HG03103 (cell line): ENCODE results near the gene APOBEC2.
"Not testable (repeated sequence)": the region's sequence is repeated elsewhere in the genome, so short reads cannot be mapped to it uniquely, and the experiment has no call there.

Experiments used
- ATAC-seq: cut with Tn5 transposase; IDR thresholded peaks from one replicate; pipeline ENCODE4 v1.9.1; 2021; ENCODE audit warnings: low read depth; ENCODE audit not compliant: unreplicated experiment

APOBEC2 gene

DNA sequence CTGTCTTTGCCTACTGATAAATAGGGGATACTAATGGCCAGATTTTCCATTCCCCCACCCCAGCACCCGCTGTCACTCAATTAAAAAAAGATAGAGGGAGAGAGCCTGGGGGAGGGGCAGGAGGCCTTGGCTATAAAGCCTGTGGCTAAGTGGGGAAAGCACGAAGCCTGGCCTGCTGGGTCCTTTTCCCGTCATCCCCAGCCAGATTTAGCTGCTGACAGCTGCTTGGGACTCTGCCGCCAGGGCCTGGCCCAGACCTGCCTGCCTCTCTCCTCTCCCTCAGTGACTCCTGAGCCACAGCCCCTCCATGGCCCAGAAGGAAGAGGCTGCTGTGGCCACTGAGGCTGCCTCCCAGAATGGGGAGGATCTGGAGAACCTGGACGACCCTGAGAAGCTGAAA is at the start of gene APOBEC2:
TSS of gene APOBEC2 (plus strand) at position 162 of the 400 bp plus-strand sequence. CDS start at position 308, 146 bp downstream.
- no peak for ATAC-seq

GRCh38 chr6:41006217-41006616 is 46.8 kb upstream of the APOBEC2 start:
- ATAC-seq, result not testable (repeated sequence)

DNA sequence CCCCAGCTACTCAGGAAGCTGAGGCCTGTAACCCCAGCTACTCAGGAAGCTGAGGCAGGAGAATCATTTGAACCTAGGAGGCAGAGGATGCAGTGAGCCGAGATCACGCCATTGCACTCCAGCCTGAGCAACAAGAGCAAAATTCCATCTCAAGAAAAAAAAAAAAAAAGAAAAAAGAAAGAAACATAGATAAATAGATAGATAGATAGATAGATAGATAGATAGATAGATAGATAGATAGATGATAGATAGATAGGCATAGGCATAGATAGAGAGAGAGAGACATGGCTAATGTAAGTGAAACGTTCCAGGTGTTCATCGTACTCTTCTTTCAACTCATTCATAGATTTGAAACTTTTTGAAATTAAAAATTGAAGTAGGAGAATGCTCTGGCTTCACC is 46.0 kb upstream of the APOBEC2 start:
- not testable (repeated sequence) for ATAC-seq

DNA sequence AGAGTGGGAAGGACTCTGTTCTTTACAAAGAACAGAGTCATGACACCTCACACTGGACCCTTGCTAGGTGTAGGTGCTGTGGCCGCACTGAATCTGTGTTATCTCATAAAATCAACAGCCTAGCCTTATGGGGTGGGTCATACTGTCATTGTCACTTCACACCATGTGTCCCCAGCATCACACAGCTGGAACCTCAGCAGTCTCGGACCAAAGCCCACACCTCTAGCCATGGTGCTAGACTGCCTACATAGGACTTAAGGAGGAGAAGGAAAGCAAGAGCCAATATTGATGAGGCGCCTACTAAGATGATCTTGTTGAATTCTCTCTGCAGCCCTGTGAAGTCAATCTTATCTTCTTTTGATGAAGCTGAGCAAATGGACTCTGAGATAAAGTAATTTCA is 45.0 kb upstream of the APOBEC2 start:
- no peak for ATAC-seq

GRCh38 chr6:41009669-41010068 is 43.3 kb upstream of the APOBEC2 start:
- no peak for ATAC-seq

- ATAC-seq, result no peak
These were observed 41.3 kb upstream of the APOBEC2 start for GRCh38 chr6:41011673-41012072.

GRCh38 chr6:41013466-41014153 is 39.4 kb upstream of the APOBEC2 start:
- no peak for ATAC-seq

DNA sequence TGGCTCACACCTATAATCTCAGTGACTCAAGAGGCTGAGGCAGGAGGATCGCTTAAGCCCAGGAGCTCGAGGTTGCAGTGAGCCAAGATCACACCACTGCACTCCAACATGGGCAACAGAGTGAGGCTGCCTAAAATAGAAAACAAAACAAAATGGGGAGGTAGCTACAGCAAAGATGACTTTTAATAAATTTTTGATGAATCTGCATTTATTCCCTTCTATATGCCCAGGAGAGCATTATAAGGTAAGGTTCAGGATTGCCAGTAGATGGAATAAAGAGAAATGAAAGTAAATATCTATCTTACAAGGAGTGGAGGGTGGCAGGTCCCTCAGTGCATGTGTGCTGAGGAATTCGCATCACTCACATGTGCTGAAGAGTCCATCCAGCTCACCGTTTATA is 38.2 kb upstream of the APOBEC2 start:
- no peak for ATAC-seq

GRCh38 chr6:41015860-41016259 is 37.1 kb upstream of the APOBEC2 start:
- not testable (repeated sequence) for ATAC-seq

DNA sequence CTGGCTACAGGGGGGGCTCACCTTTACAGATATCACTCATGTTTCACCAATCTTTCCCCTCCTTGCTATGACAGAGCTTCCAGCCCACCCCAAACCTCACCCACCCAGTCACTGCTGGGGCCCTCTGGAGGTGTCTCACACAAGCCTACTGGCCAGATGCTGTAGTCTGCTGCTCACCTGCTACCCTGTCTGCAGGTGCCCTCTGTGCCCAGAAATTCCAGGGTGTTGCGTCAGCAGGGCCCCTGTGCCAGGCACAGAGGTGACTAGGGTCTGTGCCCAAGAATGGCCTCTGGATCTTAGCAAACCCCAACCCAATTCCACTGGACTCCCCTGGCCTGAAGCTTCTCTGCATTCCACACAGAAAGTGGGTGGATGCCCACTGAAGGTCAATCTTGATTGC is 35.3 kb upstream of the APOBEC2 start:
- ATAC-seq, result no peak

GRCh38 chr6:41021832-41022231 is 31.2 kb upstream of the APOBEC2 start:
- ATAC-seq, result no peak

GRCh38 chr6:41022294-41022693 is 30.7 kb upstream of the APOBEC2 start:
- no peak for ATAC-seq

GRCh38 chr6:41023114-41023513 is 29.9 kb upstream of the APOBEC2 start:
- ATAC-seq, result no peak

GRCh38 chr6:41025966-41026530 is 27.0 kb upstream of the APOBEC2 start:
- no peak for ATAC-seq

DNA sequence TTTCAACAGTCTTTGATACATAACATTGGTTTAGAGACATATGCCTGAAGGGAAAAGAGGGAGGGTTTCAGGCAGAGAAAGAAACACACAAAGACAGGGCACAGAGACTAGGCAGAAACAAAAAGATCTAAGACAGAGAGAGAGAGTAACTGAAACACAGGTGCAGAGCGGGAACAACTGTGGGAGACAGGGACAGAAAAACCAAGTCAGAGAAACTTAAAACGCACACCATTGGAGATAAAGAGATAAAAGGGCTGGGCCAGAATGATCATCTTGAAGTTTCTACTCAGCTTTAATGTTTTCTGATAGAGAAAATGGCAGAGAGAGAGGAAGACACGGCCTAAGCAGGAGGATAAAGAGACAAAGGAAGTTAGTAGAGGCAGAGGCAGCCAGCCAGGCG is 25.8 kb upstream of the APOBEC2 start:
- no peak for ATAC-seq

- ATAC-seq, result peak; percentile 74
These were observed 25.0 kb upstream of the APOBEC2 start for GRCh38 chr6:41027799-41028560.

DNA sequence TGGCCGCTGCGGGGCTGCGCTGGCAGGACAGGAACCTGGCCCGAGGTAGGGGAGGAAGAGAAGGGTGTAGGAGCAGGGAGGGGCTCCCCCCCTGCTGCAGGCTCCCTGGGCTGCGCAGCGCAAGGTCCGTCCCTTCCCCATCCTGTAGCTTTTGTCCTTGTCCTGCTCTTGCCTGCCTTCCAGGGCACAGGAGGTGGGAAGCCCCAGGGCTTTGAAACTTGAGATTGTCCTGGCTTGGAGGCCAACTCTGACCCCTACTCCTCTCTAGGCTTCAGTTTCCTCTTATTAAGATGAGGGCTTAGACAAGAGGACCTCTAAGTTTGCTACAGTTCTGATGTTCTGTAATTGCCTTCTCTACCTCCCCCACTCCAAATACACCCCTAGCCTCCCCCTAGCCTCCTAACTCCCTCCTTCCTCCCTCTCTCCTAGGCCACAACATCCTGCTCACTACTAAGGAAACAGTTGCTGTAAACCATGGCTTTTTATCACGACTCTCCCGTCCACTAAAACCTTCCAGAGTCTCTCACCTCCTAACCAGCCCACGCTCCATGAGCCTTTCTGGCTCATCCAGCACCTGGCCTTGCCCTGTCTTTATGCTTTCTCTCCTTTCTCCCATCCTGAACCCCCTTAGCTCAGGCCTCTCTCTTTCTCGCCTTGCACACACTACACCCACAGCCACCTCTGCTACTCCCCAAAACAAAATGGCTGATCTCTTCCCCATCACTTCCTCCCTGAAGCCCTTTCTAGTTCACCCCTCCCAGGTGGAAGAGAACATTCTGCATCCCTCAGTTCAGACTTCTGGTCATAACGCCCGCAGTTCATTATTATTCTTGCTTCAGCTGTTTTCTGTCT is 24.2 kb upstream of the APOBEC2 start:
- ATAC-seq, result peak; percentile 38

GRCh38 chr6:41032830-41033229 is 20.2 kb upstream of the APOBEC2 start:
- ATAC-seq, result no peak

GRCh38 chr6:41033776-41034175 is 19.2 kb upstream of the APOBEC2 start:
- ATAC-seq, result no peak

DNA sequence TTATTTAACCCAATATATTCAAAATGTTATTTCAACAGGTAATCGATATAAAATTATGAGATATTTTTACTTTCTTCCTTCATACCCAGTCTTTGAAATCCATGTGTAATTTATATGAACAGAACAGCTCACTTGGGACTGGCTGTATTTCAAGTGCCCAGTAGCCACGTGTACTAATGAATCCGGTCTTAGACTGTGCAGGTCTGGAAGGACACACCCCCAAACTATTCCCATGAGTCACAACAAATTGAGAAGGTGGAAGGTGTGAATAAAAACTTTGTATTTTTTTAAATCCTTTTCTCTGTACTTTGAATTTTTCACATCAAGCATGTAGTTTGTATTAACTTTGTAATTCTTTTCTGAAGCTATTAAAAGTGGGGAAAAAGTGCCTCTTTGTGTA is 16.8 kb upstream of the APOBEC2 start:
- no peak for ATAC-seq

GRCh38 chr6:41036601-41037000 is 16.4 kb upstream of the APOBEC2 start:
- no peak for ATAC-seq
